Measurements from ENCODE around the gene CRACDL. TPM values are rescaled to one million over a fixed set of nuclear protein-coding genes. Genes with fewer than 3 reads are reported as not detected.

The CRACDL gene
- total and polyA plus RNA-seq, 7 donors: 0.36 to 8.8 (median 1.5) TPM

DNA sequence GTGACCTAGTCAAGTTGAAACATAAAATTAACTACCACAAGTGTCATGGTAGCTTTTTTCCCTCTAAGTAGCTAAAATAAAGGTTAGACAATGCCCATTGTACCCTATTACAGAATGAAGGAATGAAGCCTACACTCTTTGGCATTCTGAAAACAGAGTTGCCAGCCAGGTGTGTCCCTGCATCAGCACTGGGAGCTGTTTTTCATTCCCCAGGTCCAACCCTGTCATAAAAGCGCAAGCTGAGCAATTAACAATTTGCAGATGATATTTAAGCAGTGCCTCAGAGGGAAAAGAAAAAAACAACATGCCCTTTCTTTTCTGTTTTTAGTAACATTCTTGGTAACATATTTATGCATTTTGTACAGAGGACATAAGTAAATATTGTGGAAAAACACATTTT is 158.3 kb downstream of the CRACDL start:
- TF ChIP-seq, protein P1, sequence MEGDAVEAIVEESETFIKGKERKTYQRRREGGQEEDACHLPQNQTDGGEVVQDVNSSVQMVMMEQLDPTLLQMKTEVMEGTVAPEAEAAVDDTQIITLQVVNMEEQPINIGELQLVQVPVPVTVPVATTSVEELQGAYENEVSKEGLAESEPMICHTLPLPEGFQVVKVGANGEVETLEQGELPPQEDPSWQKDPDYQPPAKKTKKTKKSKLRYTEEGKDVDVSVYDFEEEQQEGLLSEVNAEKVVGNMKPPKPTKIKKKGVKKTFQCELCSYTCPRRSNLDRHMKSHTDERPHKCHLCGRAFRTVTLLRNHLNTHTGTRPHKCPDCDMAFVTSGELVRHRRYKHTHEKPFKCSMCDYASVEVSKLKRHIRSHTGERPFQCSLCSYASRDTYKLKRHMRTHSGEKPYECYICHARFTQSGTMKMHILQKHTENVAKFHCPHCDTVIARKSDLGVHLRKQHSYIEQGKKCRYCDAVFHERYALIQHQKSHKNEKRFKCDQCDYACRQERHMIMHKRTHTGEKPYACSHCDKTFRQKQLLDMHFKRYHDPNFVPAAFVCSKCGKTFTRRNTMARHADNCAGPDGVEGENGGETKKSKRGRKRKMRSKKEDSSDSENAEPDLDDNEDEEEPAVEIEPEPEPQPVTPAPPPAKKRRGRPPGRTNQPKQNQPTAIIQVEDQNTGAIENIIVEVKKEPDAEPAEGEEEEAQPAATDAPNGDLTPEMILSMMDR (IDR thresholded peaks at IDR 0.05): no peak
- TF ChIP-seq POLR2A (IDR thresholded peaks at IDR 0.05) (no peak), POLR2AphosphoS5 (IDR thresholded peaks at IDR 0.05) (no peak), EP300 (IDR thresholded peaks at IDR 0.05) (no peak)
- Histone ChIP-seq H3K4me1 (no peaks in the 10 kb centered on the region), H3K36me3 (no peaks in the 10 kb centered on the region), H3K9me3 (peaks cover 0 to 4% (median 0%) of the 10 kb centered on the region in 4 donors), H3K4me3 (no peak overlapping the region), H3K27ac (no peak overlapping the region), H3K27me3 (no peaks in the 10 kb centered on the region)
- intact Hi-C loops (cut with DNase I): no loop called here
- no peak for DNase-seq
- 31 to 80% methylated on average over 1 of the region's 1 CpG for WGBS, 2 donors

DNA sequence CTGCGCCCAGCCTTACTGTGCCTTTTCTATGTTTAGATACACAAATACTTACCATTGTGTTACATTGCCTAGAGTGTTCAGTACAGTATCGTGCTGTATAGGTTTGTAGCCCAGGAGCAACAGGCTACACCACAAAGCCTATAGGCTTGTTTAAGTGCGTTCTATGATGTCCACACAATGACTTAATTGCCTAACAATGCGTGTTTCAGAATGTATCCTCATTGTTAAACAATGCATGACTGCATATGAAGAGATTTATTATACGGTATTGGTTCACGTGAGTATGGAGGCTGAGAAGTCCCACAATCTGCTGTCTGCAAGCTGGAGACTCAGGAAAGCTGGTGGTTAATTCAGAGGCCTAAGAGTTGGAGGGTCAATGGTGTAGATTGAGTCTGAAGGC is 158.9 kb downstream of the CRACDL start:
- H3K36me3 ChIP-seq: no peaks in the 10 kb centered on the region
- no peak overlapping the region for H3K4me3 ChIP-seq
- TF ChIP-seq, protein P1 (IDR thresholded peaks at IDR 0.05): no peak
- TF ChIP-seq EP300 (IDR thresholded peaks at IDR 0.05) (no peak), POLR2A (IDR thresholded peaks at IDR 0.05) (no peak), POLR2AphosphoS5 (IDR thresholded peaks at IDR 0.05) (no peak)
- no peaks in the 10 kb centered on the region for H3K4me1 ChIP-seq
- no peak overlapping the region for H3K27ac ChIP-seq
- WGBS, 2 donors: 93 to 95% methylated on average over 6 of the region's 6 CpGs
- DNase-seq: no peak
- intact Hi-C loops (cut with DNase I): no loop called here
- H3K27me3 ChIP-seq: no peaks in the 10 kb centered on the region
- no peaks in the 10 kb centered on the region for H3K9me3 ChIP-seq

DNA sequence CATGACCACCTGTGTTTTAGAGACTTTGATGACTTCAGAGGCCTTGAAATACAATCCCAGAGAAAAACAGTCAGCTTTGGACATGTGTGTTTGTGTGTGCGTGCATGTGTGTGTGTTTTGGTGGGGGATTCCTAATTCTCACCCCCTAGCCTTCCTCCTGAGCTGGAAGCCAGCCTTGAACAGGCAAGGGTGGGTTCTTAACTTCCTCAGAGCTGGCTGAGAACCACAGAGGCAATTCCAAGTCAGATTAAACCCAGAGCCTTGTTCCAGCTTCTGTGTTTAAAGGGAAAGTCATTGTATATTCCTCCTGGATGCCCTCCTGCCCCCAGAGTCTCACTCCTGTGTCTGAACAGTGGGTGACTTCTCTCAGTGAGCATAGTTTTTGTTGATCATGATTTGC is 159.9 kb downstream of the CRACDL start:
- TF ChIP-seq POLR2A (IDR thresholded peaks at IDR 0.05): no peak
- TF ChIP-seq EP300 (IDR thresholded peaks at IDR 0.05): no peak
- no peak for TF ChIP-seq POLR2AphosphoS5 (IDR thresholded peaks at IDR 0.05)
- TF ChIP-seq, protein P1 (IDR thresholded peaks at IDR 0.05): no peak
- Histone ChIP-seq H3K27ac (no peak overlapping the region), H3K27me3 (no peaks in the 10 kb centered on the region), H3K9me3 (no peaks in the 10 kb centered on the region), H3K4me3 (no peak overlapping the region), H3K36me3 (no peaks in the 10 kb centered on the region), H3K4me1 (no peaks in the 10 kb centered on the region)
- WGBS, 2 donors: 84 to 91% methylated on average over 1 of the region's 1 CpG
- no peak for DNase-seq
- intact Hi-C loops (cut with DNase I): no loop called here

DNA sequence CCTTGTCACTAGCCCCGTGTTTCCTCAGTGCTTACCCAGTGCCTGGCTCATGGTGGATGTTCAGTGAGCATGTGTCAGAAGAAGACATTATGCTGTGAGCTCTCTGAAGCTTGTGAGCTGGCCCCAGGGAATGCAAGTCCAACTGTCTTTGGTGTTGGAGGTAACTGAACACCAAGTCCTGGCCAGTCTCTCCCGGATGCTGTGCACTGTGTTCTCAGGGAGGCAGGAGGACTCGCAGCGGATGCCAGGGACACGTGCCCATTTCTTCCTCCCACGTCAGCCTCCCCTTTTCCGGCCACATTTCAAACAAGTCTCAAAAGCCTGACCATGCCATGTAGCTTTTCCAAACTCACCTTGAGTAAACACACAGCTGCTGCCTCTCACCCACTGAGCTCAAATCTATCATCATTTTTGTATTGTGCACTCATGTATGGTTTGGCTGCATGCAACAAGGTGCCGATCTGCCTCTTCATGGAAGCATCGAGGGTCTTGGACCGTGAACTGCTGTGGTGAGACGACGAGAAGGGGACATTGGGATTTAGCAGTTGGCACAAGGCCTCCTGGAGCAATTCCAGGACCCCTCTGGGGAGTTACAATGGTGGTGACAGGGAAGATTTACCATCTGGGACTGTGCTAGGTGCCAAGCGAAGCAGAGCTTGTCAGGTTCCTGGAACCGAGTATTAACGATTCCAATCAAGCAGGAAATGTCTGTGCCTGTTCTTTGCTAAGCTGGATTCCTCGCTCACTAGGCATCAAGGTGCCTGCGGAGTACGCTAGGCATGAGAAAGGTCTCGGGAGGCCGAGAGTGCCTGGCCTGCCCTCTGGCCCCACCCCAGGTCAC is 160.7 kb downstream of the CRACDL start:
- no peaks in the 10 kb centered on the region for H3K36me3 ChIP-seq
- 92 to 93% methylated on average over 20 of the region's 20 CpGs for WGBS, 2 donors
- no peak overlapping the region for H3K27ac ChIP-seq
- no peaks in the 10 kb centered on the region for H3K9me3 ChIP-seq
- H3K4me1 ChIP-seq: no peaks in the 10 kb centered on the region
- TF ChIP-seq, protein P1 (IDR thresholded peaks at IDR 0.05): no peak
- TF ChIP-seq EP300 (IDR thresholded peaks at IDR 0.05) (no peak), POLR2A (IDR thresholded peaks at IDR 0.05) (no peak), POLR2AphosphoS5 (IDR thresholded peaks at IDR 0.05) (no peak)
- no peak overlapping the region for H3K4me3 ChIP-seq
- no peak for DNase-seq
- H3K27me3 ChIP-seq: no peaks in the 10 kb centered on the region
- intact Hi-C loops (cut with DNase I): no loop called here
